IPS-NIHi11 (cell line): ENCODE measurements around the gene TNFAIP8L3.
"Not testable (repeated sequence)": the region's sequence is repeated elsewhere in the genome, so short reads cannot be mapped to it uniquely, and the experiment has no call there.

Experiments used
- DNase-seq: peaks from one replicate; pipeline ENCODE4 v3.0.0; 2012; ENCODE audit warnings: mixed read lengths, low spot score

The TNFAIP8L3 gene

GRCh38 chr15:51060030-51060673 is 34.6 kb downstream of the TNFAIP8L3 start:
- no peak for DNase-seq

GRCh38 chr15:51054535-51054934 is 40.2 kb downstream of the TNFAIP8L3 start:
- no peak for DNase-seq

- no peak for DNase-seq
Observed at GRCh38 chr15:51053571-51053970, 41.1 kb downstream of the TNFAIP8L3 start.

GRCh38 chr15:51051776-51052175 is 42.9 kb downstream of the TNFAIP8L3 start:
- DNase-seq: no peak

GRCh38 chr15:51049081-51049480 is 45.6 kb downstream of the TNFAIP8L3 start:
- no peak for DNase-seq

GRCh38 chr15:51048308-51048707 is 46.4 kb downstream of the TNFAIP8L3 start:
- no peak for DNase-seq

GRCh38 chr15:51046799-51047449 is 47.8 kb downstream of the TNFAIP8L3 start:
- no peak for DNase-seq

GRCh38 chr15:51046016-51046415 is 48.7 kb downstream of the TNFAIP8L3 start:
- DNase-seq: no peak

- DNase-seq: no peak
Observed at GRCh38 chr15:51044037-51044727, 50.5 kb downstream of the TNFAIP8L3 start.

GRCh38 chr15:51038974-51039319 is 55.8 kb downstream of the TNFAIP8L3 start:
- DNase-seq: no peak

GRCh38 chr15:51038162-51038973 is 56.3 kb downstream of the TNFAIP8L3 start:
- no peak for DNase-seq

GRCh38 chr15:51037474-51037873 is 57.2 kb downstream of the TNFAIP8L3 start:
- not testable (repeated sequence) for DNase-seq

- no peak for DNase-seq
Observed at GRCh38 chr15:51030649-51031316, 63.9 kb downstream of the TNFAIP8L3 start.

- no peak for DNase-seq
Observed at GRCh38 chr15:51025454-51025846, 69.3 kb downstream of the TNFAIP8L3 start.

- DNase-seq: no peak
Observed at GRCh38 chr15:51024735-51025453, 69.8 kb downstream of the TNFAIP8L3 start.

GRCh38 chr15:51023499-51023898 is 71.2 kb downstream of the TNFAIP8L3 start:
- DNase-seq: no peak

GRCh38 chr15:51022206-51022605 is 72.5 kb downstream of the TNFAIP8L3 start:
- DNase-seq: no peak

- DNase-seq: no peak
Observed at GRCh38 chr15:51016615-51017014, 78.1 kb downstream of the TNFAIP8L3 start.

GRCh38 chr15:51011212-51011611 is 83.5 kb downstream of the TNFAIP8L3 start:
- DNase-seq: no peak

GRCh38 chr15:51007131-51007666 is 87.5 kb downstream of the TNFAIP8L3 start:
- DNase-seq: no peak
